ENCODE results near the gene TEAD4. TPM values are rescaled to one million over a fixed set of nuclear protein-coding genes. Genes with fewer than 3 reads are reported as not detected.

TEAD4 gene
- total RNA-seq, 1 experiment from 2014 or later = 47.7 TPM

- Histone ChIP-seq H3K4me1 (replicated peaks; ENCODE audit: insufficient read depth) (no peaks in the 10 kb centered on the region), H3K9me2 (ENCODE audit: insufficient read depth) (no peaks in the 10 kb centered on the region), H3K27me3 (ENCODE audit: insufficient read depth, low read depth) (no peaks in the 10 kb centered on the region), H2AFZ (no peak overlapping the region), H3K4me3 (no peak overlapping the region), H3K4me2 (no peak overlapping the region), H3K9me3 (ENCODE audit: insufficient read depth, low read depth) (no peaks in the 10 kb centered on the region), H4K20me1 (ENCODE audit: insufficient read depth) (0 out of 2 replicates have a peak, but pooled peaks cover 2% of the 10 kb centered on the region), H3K27ac (no peak overlapping the region), H3K79me2 (ENCODE audit: low read depth) (no peaks in the 10 kb centered on the region), H3K36me3 (ENCODE audit: low read depth) (0 out of 2 replicates have a peak, but pooled peaks cover 3% of the 10 kb centered on the region), H3F3A (ENCODE audit: insufficient read depth, low read depth) (no peaks in the 10 kb centered on the region)
- CTCF ChIA-PET = interaction anchor here (0.5 to 0.6 kb wide), 2 partner anchors 101 to 1963 kb away, joined by 3 to 11 read pairs; no protein-coding TSS in a partner anchor
- POLR2A ChIA-PET (ENCODE audit: unreplicated experiment) = no interaction called here
- TF ChIP-seq EZH2 (IDR thresholded peaks at IDR 0.05; ENCODE audit: low read depth) (no peak), CTCF (conservative IDR thresholded peaks at IDR 0.05) (no peak)
- intact Hi-C loops (cut with micrococcal nuclease; ENCODE audit: unreplicated experiment) = no loop called here
- no peak for DNase-seq
- BruUV-seq (replicated peaks) = no TSS peak
These were observed 15.4 kb downstream of the TEAD4 start for GRCh38 chr12:2974560-2974971.

GRCh38 chr12:2976581-2976996, 17.4 kb downstream of the TEAD4 start:
- H3K4me1 ChIP-seq (replicated peaks; ENCODE audit: insufficient read depth) = no peaks in the 10 kb centered on the region
- no TSS peak for BruUV-seq (replicated peaks)
- H3K79me2 ChIP-seq (ENCODE audit: low read depth) = no peaks in the 10 kb centered on the region
- ChIA-PET POLR2A (ENCODE audit: unreplicated experiment) (no interaction called here), CTCF (no interaction called here)
- H3K9me2 ChIP-seq (ENCODE audit: insufficient read depth) = no peaks in the 10 kb centered on the region
- no peak for TF ChIP-seq CTCF (conservative IDR thresholded peaks at IDR 0.05)
- peaks cover 6% of the 10 kb centered on the region; the same call in 1 of the 2 replicates for H4K20me1 ChIP-seq (ENCODE audit: insufficient read depth)
- H3K9me3 ChIP-seq (ENCODE audit: insufficient read depth, low read depth) = no peaks in the 10 kb centered on the region
- H2AFZ ChIP-seq = no peak overlapping the region
- H3K36me3 ChIP-seq (ENCODE audit: low read depth) = no peaks in the 10 kb centered on the region
- H3K4me2 ChIP-seq = no peak overlapping the region
- no peaks in the 10 kb centered on the region for H3F3A ChIP-seq (ENCODE audit: insufficient read depth, low read depth)
- H3K27ac ChIP-seq = no peak overlapping the region
- H3K27me3 ChIP-seq (ENCODE audit: insufficient read depth, low read depth) = no peaks in the 10 kb centered on the region
- DNase-seq = no peak
- H3K4me3 ChIP-seq = no peak overlapping the region
- intact Hi-C loops (cut with micrococcal nuclease; ENCODE audit: unreplicated experiment) = no loop called here

GRCh38 chr12:2977776-2978175, 18.6 kb downstream of the TEAD4 start:
- Histone ChIP-seq H3K9me3 (ENCODE audit: insufficient read depth, low read depth) (no peaks in the 10 kb centered on the region), H2AFZ (no peak overlapping the region), H3K4me2 (no peak overlapping the region), H3F3A (ENCODE audit: insufficient read depth, low read depth) (no peaks in the 10 kb centered on the region), H3K36me3 (ENCODE audit: low read depth) (no peaks in the 10 kb centered on the region), H4K20me1 (ENCODE audit: insufficient read depth) (peaks cover 6% of the 10 kb centered on the region; the same call in 1 of the 2 replicates), H3K9me2 (ENCODE audit: insufficient read depth) (no peaks in the 10 kb centered on the region), H3K79me2 (ENCODE audit: low read depth) (no peaks in the 10 kb centered on the region), H3K27ac (no peak overlapping the region), H3K4me1 (replicated peaks; ENCODE audit: insufficient read depth) (no peaks in the 10 kb centered on the region), H3K27me3 (ENCODE audit: insufficient read depth, low read depth) (no peaks in the 10 kb centered on the region), H3K4me3 (no peak overlapping the region)
- intact Hi-C loops (cut with micrococcal nuclease; ENCODE audit: unreplicated experiment) = no loop called here
- CTCF ChIA-PET = interaction anchor here (0.6 kb wide), 1 partner anchor 33 kb away, joined by 4 read pairs; no protein-coding TSS in a partner anchor
- POLR2A ChIA-PET (ENCODE audit: unreplicated experiment) = no interaction called here
- no peak for DNase-seq
- BruUV-seq (replicated peaks) = no TSS peak
- TF ChIP-seq EZH2 (IDR thresholded peaks at IDR 0.05; ENCODE audit: low read depth) (no peak), CTCF (conservative IDR thresholded peaks at IDR 0.05) (no peak)

All from PC-9 (cell line).